MM.1S (cell line): ENCODE measurements around the gene SPIRE1.

ENCODE experiments used
- DNase-seq: peaks from one replicate; pipeline ENCODE4 v3.0.0-alpha.2; 2015
- H2AFZ ChIP-seq: fragments of 300-600 bp; sonication (generic); 2 replicates; pipeline ENCODE4 v1.6.0; 2016; ENCODE audit warnings: antibody characterized with exemption, low read length
- H3F3A ChIP-seq: fragments of 300-600 bp; sonication (generic); 2 replicates; pipeline ENCODE4 v1.6.1; 2016; ENCODE audit warnings: mild to moderate bottlenecking, antibody characterized with exemption, low read length, moderate library complexity, mixed read lengths; ENCODE audit not compliant: insufficient read depth
- H3K27ac ChIP-seq: fragments of 300-600 bp; sonication (generic); 2 replicates; pipeline ENCODE4 v1.5.1; 2016; ENCODE audit warnings: mild to moderate bottlenecking, low read length
- H3K27me3 ChIP-seq: fragments of 300-600 bp; sonication (generic); replicated peaks from 2 replicates; pipeline ENCODE4 v1.6.0; 2016; ENCODE audit warnings: low read length; ENCODE audit not compliant: insufficient read depth
- H3K36me3 ChIP-seq: fragments of 300-600 bp; sonication (generic); replicated peaks from 2 replicates; pipeline ENCODE4 v1.6.1; 2016; ENCODE audit warnings: mild to moderate bottlenecking, low read length, mixed read lengths; ENCODE audit not compliant: insufficient read depth
- H3K4me1 ChIP-seq: fragments of 300-600 bp; sonication (generic); 2 replicates; pipeline ENCODE4 v1.6.1; 2016; ENCODE audit warnings: low read length, mixed read lengths
- H3K4me2 ChIP-seq: fragments of 300-600 bp; sonication (generic); 2 replicates; pipeline ENCODE4 v1.6.0; 2016; ENCODE audit warnings: low read depth, low read length
- H3K4me3 ChIP-seq: fragments of 300-600 bp; sonication (generic); 2 replicates; pipeline ENCODE4 v1.5.1; 2016; ENCODE audit warnings: low read length, mixed read lengths
- H3K79me2 ChIP-seq: fragments of 300-600 bp; sonication (generic); 2 replicates; pipeline ENCODE4 v1.6.1; 2016; ENCODE audit warnings: mixed run types, low read length, mixed read lengths
- H3K9ac ChIP-seq: fragments of 300-600 bp; sonication (generic); 2 replicates; pipeline ENCODE4 v1.6.1; 2016; ENCODE audit warnings: low read length, mixed read lengths
- H3K9me2 ChIP-seq: fragments of 300-600 bp; sonication (generic); replicated peaks from 2 replicates; pipeline ENCODE4 v1.6.1; 2016; ENCODE audit warnings: mild to moderate bottlenecking, low read length, mixed read lengths; ENCODE audit not compliant: insufficient read depth
- H3K9me3 ChIP-seq: fragments of 300-600 bp; sonication (generic); replicated peaks from 2 replicates; pipeline ENCODE4 v1.6.1; 2016; ENCODE audit warnings: mild to moderate bottlenecking, low read length, mixed read lengths; ENCODE audit not compliant: insufficient read depth
- H4K20me1 ChIP-seq: fragments of 300-600 bp; sonication (generic); 2 replicates; pipeline ENCODE4 v1.6.1; 2016; ENCODE audit warnings: mild to moderate bottlenecking, low read length, moderate library complexity, mixed read lengths; ENCODE audit not compliant: insufficient read depth
- CTCF ChIP-seq: fragments of 300-600 bp; sonication (generic); IDR thresholded peaks from 2 replicates; pipeline ENCODE4 v1.5.1; 2016; ENCODE audit warnings: antibody characterized with exemption, low read length, mixed read lengths
- EZH2 ChIP-seq: fragments of 300-600 bp; sonication (generic); optimal IDR thresholded peaks from 2 replicates; pipeline ENCODE3; 2017; ENCODE audit warnings: low read depth, mild to moderate bottlenecking, antibody characterized with exemption, low read length, mixed read lengths
- EZH2phosphoT487 ChIP-seq: fragments of 300-600 bp; sonication (generic); IDR thresholded peaks from 2 replicates; pipeline ENCODE4 v1.6.1; 2018; ENCODE audit warnings: antibody characterized with exemption, low read length

Gene SPIRE1

DNA sequence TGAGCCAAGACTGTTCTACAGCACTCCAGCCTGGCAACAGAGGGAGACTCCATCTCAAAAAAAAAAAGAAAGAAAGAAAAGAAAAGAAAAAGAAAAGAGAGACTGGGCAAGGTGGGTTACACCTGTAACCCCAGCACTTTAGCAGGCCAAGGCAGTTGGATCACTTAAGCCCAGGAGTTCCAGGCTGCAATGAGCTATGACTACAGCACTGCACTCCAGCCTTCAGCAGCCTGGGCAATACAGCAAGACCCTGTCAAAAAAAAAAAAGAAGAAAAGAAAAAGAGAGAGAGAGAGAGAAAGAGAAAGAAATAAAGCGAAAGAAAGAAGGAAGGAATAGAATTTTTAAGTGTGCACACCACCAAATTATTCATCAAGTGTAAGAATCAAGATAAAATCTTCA lies 2.9 kb downstream of the SPIRE1 start:
- Histone ChIP-seq H3K36me3 (no peaks in the 10 kb centered on the region), H3K27ac (no peak overlapping the region), H3K4me1 (peaks cover 5% of the 10 kb centered on the region; the same call in 1 of the 2 replicates), H3K79me2 (no peaks in the 10 kb centered on the region), H3K4me2 (no peak overlapping the region), H4K20me1 (no peaks in the 10 kb centered on the region), H3K9me2 (no peaks in the 10 kb centered on the region), H3K9ac (no peak overlapping the region), H2AFZ (no peak overlapping the region), H3K27me3 (peaks cover 11% of the 10 kb centered on the region; the same call in 1 of the 2 replicates), H3F3A (peaks cover 8% of the 10 kb centered on the region; the same call in 1 of the 2 replicates), H3K4me3 (no peak overlapping the region), H3K9me3 (no peaks in the 10 kb centered on the region)
- TF ChIP-seq EZH2phosphoT487 (no peak), CTCF (no peak), EZH2 (no peak)
- no peak for DNase-seq

DNA sequence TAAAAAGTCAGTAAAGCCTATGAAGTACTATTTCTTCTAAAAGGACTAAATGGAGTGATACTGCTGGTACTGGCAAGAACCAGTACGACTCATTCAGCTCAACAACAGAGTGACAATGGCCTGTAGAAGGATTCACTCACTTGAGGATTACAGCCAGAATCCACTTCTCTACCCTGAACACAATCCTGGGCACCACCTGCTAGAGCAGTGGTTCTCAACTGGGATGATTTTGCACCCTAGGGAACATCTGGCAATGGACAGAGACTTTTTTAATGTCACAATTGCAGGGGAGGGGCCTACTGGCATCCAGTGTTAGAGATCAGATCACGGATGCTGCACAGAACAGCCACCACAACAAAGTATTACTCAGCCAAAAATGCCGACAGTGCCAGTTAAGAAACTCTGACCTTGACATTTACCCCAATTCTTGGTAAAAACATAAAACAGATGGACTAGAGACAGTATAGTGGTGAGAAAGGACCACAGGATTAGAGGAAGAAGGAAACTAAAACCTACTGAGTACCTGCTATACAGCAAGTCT lies 5.0 kb downstream of the SPIRE1 start:
- Histone ChIP-seq H3K9me3 (no peaks in the 10 kb centered on the region), H3K4me1 (peaks cover 5% of the 10 kb centered on the region; the same call in 1 of the 2 replicates), H3K9ac (no peak overlapping the region), H3K36me3 (no peaks in the 10 kb centered on the region), H3K27me3 (peaks cover 11% of the 10 kb centered on the region; the same call in 1 of the 2 replicates), H2AFZ (no peak overlapping the region), H3F3A (no peaks in the 10 kb centered on the region), H3K9me2 (no peaks in the 10 kb centered on the region), H3K4me3 (no peak overlapping the region), H3K27ac (no peak overlapping the region), H3K79me2 (no peaks in the 10 kb centered on the region), H4K20me1 (no peaks in the 10 kb centered on the region), H3K4me2 (no peak overlapping the region)
- DNase-seq = peak; percentile 49
- TF ChIP-seq EZH2 (no peak), CTCF (no peak), EZH2phosphoT487 (no peak)

- Histone ChIP-seq H3K79me2 (no peaks in the 10 kb centered on the region), H3K9me3 (no peaks in the 10 kb centered on the region), H3K4me2 (no peak overlapping the region), H3K36me3 (no peaks in the 10 kb centered on the region), H3K9ac (no peak overlapping the region), H3K27ac (no peak overlapping the region), H3K4me1 (peaks cover under 1% of the 10 kb centered on the region; the same call in 1 of the 2 replicates), H3K27me3 (peaks cover 7% of the 10 kb centered on the region; the same call in 1 of the 2 replicates), H3F3A (no peaks in the 10 kb centered on the region), H3K4me3 (no peak overlapping the region), H4K20me1 (no peaks in the 10 kb centered on the region), H3K9me2 (no peaks in the 10 kb centered on the region), H2AFZ (no peak overlapping the region)
- DNase-seq = no peak
- TF ChIP-seq EZH2phosphoT487 = no peak
- no peak for TF ChIP-seq EZH2
- no peak for TF ChIP-seq CTCF
These were observed 6.3 kb downstream of the SPIRE1 start for GRCh38 chr18:12651651-12652050.
